WTC11 (cell line): ENCODE measurements around the gene RAD18. TPM values are rescaled to one million over a fixed set of nuclear protein-coding genes. Genes with fewer than 3 reads are reported as not detected.

Experiments
- ATAC-seq: fragments of 200-7000 bp; cut with Tn5 transposase; 2 replicates; pipeline ENCODE4 v1.10.0; 2021; ENCODE audit warnings: mild to moderate bottlenecking, moderate library complexity
- CTCF ChIA-PET: fragments of 300-600 bp; sonication (Branson Sonifier 250); formaldehyde crosslinking; loops from one replicate; lab custom pipeline; 2021; ENCODE audit warnings: antibody characterized with exemption; lab: Charles Lee
- POLR2A ChIA-PET: fragments of 350-600 bp; sonication (Branson Sonifier 250); formaldehyde crosslinking; loops from one replicate; lab custom pipeline; 2021; ENCODE audit warnings: antibody characterized with exemption; lab: Charles Lee
- DNase-seq: peaks from one replicate; pipeline ENCODE4 v3.0.0; 2021; ENCODE audit warnings: low spot score
- H3K27ac Mint-ChIP-seq: 2 replicates; pipeline ENCODE4 v1.8.0; 2021; ENCODE audit warnings: mixed read lengths
- H3K27me3 Mint-ChIP-seq: 2 replicates; pipeline ENCODE4 v1.8.0; 2021; ENCODE audit warnings: low read depth, mild to moderate bottlenecking, moderate library complexity, mixed read lengths
- H3K36me3 Mint-ChIP-seq: 2 replicates; pipeline ENCODE4 v1.8.0; 2021; ENCODE audit warnings: mixed read lengths
- H3K4me1 Mint-ChIP-seq: 2 replicates; pipeline ENCODE4 v1.8.0; 2022; ENCODE audit warnings: mixed read lengths
- H3K4me3 Mint-ChIP-seq: 2 replicates; pipeline ENCODE4 v1.8.0; 2021; ENCODE audit warnings: mild to moderate bottlenecking, moderate library complexity, mixed read lengths
- H3K9me3 Mint-ChIP-seq: 2 replicates; pipeline ENCODE4 v1.8.0; 2021; ENCODE audit warnings: mixed read lengths
- ATF6 ChIP-seq: sonication (generic); formaldehyde crosslinking; IDR thresholded peaks from 2 replicates; pipeline ENCODE4 v1.8.1; 2023; ENCODE audit warnings: mild to moderate bottlenecking, missing genetic modification reagents
- CREB1 ChIP-seq: sonication (generic); formaldehyde crosslinking; IDR thresholded peaks from 2 replicates; pipeline ENCODE4 v1.8.0; 2023; ENCODE audit warnings: mild to moderate bottlenecking, missing genetic modification reagents
- E2F5 ChIP-seq: sonication (generic); formaldehyde crosslinking; IDR thresholded peaks from 2 replicates; pipeline ENCODE4 v1.8.1; 2022; ENCODE audit warnings: mild to moderate bottlenecking, moderate library complexity, missing genetic modification reagents
- ELF4 ChIP-seq: sonication (generic); formaldehyde crosslinking; IDR thresholded peaks from 2 replicates; pipeline ENCODE4 v1.8.1; 2022; ENCODE audit warnings: low read depth, mild to moderate bottlenecking, moderate library complexity, missing genetic modification reagents
- FOXK1 ChIP-seq: sonication (generic); formaldehyde crosslinking; IDR thresholded peaks from 2 replicates; pipeline ENCODE4 v1.8.0; 2022; ENCODE audit warnings: mild to moderate bottlenecking, moderate library complexity, missing genetic modification reagents
- FOXP1 ChIP-seq: sonication (generic); formaldehyde crosslinking; IDR thresholded peaks from 2 replicates; pipeline ENCODE4 v1.8.0; 2022; ENCODE audit warnings: missing genetic modification reagents, mild to moderate bottlenecking, moderate library complexity, borderline replicate concordance
- FOXP4 ChIP-seq: sonication (generic); formaldehyde crosslinking; IDR thresholded peaks from 2 replicates; pipeline ENCODE4 v1.8.0; 2022; ENCODE audit warnings: mild to moderate bottlenecking, missing genetic modification reagents
- GRHL2 ChIP-seq: fragments of 250-450 bp; sonication (Bioruptor Pico); IDR thresholded peaks from 2 replicates; pipeline ENCODE4 v1.8.0; 2022; ENCODE audit warnings: mild to moderate bottlenecking, moderate library complexity; ENCODE audit not compliant: insufficient replicate concordance, severe bottlenecking
- ZNF263 ChIP-seq: sonication (generic); formaldehyde crosslinking; IDR thresholded peaks from 2 replicates; pipeline ENCODE4 v1.8.1; 2022; ENCODE audit warnings: low read depth, mild to moderate bottlenecking, moderate library complexity, missing genetic modification reagents
- ZNF425 ChIP-seq: fragments of 250-450 bp; sonication (Bioruptor Pico); conservative IDR thresholded peaks from 2 replicates; pipeline ENCODE4 v1.9.0; 2021; ENCODE audit warnings: mild to moderate bottlenecking
- total RNA-seq: library from RNA; stranded (reverse); gene quantifications from 3 replicates; pipeline ENCODE4 v1.2.3, GENCODE V29; 2021
- TF ChIP-seq, protein P1 (sequence below): sonication (generic); formaldehyde crosslinking; IDR thresholded peaks from 2 replicates; pipeline ENCODE4 v1.8.1; 2023; ENCODE audit warnings: mild to moderate bottlenecking, missing genetic modification reagents, borderline replicate concordance
- TF ChIP-seq, protein P2 (sequence below): sonication (generic); formaldehyde crosslinking; IDR thresholded peaks from 2 replicates; pipeline ENCODE4 v1.8.0; 2023; ENCODE audit warnings: missing genetic modification reagents, mild to moderate bottlenecking, borderline replicate concordance
- TF ChIP-seq, protein P3 (sequence below): fragments of 250-450 bp; sonication (Bioruptor Pico); IDR thresholded peaks from 2 replicates; pipeline ENCODE4 v1.8.0; 2021; ENCODE audit warnings: mild to moderate bottlenecking
- TF ChIP-seq, protein P4 (sequence below): sonication (generic); formaldehyde crosslinking; IDR thresholded peaks from 2 replicates; pipeline ENCODE4 v1.8.1; 2022; ENCODE audit warnings: missing genetic modification reagents, borderline replicate concordance

The RAD18 gene
- total RNA-seq, 1 experiment from 2014 or later, result 24.4 TPM

GRCh38 chr3:8868996-8869395 is 94.3 kb downstream of the RAD18 start:
- Mint-ChIP-seq H3K36me3 (no peaks in the 10 kb centered on the region), H3K27me3 (no peaks in the 10 kb centered on the region), H3K27ac (no peak overlapping the region), H3K4me3 (no peak overlapping the region), H3K9me3 (peaks cover 4% of the 10 kb centered on the region), H3K4me1 (peaks cover 8% of the 10 kb centered on the region)
- DNase-seq (no peak), ATAC-seq (no peak)
- TF ChIP-seq FOXP4 (CRISPR knock-in tag), result no peak
- no peak for TF ChIP-seq E2F5
- TF ChIP-seq, protein P1, sequence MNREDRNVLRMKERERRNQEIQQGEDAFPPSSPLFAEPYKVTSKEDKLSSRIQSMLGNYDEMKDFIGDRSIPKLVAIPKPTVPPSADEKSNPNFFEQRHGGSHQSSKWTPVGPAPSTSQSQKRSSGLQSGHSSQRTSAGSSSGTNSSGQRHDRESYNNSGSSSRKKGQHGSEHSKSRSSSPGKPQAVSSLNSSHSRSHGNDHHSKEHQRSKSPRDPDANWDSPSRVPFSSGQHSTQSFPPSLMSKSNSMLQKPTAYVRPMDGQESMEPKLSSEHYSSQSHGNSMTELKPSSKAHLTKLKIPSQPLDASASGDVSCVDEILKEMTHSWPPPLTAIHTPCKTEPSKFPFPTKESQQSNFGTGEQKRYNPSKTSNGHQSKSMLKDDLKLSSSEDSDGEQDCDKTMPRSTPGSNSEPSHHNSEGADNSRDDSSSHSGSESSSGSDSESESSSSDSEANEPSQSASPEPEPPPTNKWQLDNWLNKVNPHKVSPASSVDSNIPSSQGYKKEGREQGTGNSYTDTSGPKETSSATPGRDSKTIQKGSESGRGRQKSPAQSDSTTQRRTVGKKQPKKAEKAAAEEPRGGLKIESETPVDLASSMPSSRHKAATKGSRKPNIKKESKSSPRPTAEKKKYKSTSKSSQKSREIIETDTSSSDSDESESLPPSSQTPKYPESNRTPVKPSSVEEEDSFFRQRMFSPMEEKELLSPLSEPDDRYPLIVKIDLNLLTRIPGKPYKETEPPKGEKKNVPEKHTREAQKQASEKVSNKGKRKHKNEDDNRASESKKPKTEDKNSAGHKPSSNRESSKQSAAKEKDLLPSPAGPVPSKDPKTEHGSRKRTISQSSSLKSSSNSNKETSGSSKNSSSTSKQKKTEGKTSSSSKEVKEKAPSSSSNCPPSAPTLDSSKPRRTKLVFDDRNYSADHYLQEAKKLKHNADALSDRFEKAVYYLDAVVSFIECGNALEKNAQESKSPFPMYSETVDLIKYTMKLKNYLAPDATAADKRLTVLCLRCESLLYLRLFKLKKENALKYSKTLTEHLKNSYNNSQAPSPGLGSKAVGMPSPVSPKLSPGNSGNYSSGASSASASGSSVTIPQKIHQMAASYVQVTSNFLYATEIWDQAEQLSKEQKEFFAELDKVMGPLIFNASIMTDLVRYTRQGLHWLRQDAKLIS, result no peak
- no peak for TF ChIP-seq GRHL2
- no peak for TF ChIP-seq FOXP1 (CRISPR knock-in tag)
- no peak for TF ChIP-seq FOXK1
- TF ChIP-seq ATF6 (CRISPR knock-in tag), result no peak
- ChIA-PET POLR2A (no interaction called here), CTCF (no interaction called here)

DNA sequence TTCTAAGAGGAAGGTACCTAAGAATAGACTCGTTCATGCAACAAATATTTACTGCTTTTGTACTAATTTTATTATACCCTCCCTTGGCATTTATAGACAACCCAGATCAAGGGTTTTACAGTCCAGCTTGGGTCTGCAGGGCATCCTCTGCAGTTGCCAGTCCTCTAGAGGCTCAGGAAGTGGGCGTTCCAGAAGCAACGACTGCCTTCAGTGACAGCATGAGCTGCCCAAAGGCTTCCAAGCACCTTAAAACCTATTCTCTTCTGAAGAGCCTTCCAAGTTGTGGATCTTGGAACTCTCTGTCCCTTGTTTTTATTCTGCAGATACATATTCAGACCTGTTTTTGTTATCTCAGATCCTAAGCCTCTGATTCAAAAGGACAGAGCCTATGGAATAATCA is 95.6 kb downstream of the RAD18 start:
- POLR2A ChIA-PET, result no interaction called here
- no peaks in the 10 kb centered on the region for H3K36me3 Mint-ChIP-seq
- H3K27ac Mint-ChIP-seq, result no peak overlapping the region
- CTCF ChIA-PET, result interaction anchor here (0.9 kb wide), 1 partner anchor 98 kb away, joined by 6 read pairs; the partner anchor contains the start of gene OXTR
- ATAC-seq (no peak), DNase-seq (no peak)
- peaks cover 8% of the 10 kb centered on the region for H3K4me1 Mint-ChIP-seq
- peaks cover 4% of the 10 kb centered on the region for H3K9me3 Mint-ChIP-seq
- no peaks in the 10 kb centered on the region for H3K27me3 Mint-ChIP-seq
- no peak overlapping the region for H3K4me3 Mint-ChIP-seq
- TF ChIP-seq ZNF263 (CRISPR knock-in tag), result no peak
- no peak for TF ChIP-seq ELF4 (CRISPR knock-in tag)
- TF ChIP-seq CREB1 (CRISPR knock-in tag), result no peak
- TF ChIP-seq, protein P2, sequence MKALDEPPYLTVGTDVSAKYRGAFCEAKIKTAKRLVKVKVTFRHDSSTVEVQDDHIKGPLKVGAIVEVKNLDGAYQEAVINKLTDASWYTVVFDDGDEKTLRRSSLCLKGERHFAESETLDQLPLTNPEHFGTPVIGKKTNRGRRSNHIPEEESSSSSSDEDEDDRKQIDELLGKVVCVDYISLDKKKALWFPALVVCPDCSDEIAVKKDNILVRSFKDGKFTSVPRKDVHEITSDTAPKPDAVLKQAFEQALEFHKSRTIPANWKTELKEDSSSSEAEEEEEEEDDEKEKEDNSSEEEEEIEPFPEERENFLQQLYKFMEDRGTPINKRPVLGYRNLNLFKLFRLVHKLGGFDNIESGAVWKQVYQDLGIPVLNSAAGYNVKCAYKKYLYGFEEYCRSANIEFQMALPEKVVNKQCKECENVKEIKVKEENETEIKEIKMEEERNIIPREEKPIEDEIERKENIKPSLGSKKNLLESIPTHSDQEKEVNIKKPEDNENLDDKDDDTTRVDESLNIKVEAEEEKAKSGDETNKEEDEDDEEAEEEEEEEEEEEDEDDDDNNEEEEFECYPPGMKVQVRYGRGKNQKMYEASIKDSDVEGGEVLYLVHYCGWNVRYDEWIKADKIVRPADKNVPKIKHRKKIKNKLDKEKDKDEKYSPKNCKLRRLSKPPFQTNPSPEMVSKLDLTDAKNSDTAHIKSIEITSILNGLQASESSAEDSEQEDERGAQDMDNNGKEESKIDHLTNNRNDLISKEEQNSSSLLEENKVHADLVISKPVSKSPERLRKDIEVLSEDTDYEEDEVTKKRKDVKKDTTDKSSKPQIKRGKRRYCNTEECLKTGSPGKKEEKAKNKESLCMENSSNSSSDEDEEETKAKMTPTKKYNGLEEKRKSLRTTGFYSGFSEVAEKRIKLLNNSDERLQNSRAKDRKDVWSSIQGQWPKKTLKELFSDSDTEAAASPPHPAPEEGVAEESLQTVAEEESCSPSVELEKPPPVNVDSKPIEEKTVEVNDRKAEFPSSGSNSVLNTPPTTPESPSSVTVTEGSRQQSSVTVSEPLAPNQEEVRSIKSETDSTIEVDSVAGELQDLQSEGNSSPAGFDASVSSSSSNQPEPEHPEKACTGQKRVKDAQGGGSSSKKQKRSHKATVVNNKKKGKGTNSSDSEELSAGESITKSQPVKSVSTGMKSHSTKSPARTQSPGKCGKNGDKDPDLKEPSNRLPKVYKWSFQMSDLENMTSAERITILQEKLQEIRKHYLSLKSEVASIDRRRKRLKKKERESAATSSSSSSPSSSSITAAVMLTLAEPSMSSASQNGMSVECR (CRISPR knock-in tag), result no peak
- TF ChIP-seq FOXP1 (CRISPR knock-in tag), result no peak
- TF ChIP-seq, protein P3, sequence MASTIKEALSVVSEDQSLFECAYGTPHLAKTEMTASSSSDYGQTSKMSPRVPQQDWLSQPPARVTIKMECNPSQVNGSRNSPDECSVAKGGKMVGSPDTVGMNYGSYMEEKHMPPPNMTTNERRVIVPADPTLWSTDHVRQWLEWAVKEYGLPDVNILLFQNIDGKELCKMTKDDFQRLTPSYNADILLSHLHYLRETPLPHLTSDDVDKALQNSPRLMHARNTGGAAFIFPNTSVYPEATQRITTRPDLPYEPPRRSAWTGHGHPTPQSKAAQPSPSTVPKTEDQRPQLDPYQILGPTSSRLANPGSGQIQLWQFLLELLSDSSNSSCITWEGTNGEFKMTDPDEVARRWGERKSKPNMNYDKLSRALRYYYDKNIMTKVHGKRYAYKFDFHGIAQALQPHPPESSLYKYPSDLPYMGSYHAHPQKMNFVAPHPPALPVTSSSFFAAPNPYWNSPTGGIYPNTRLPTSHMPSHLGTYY, result no peak
- TF ChIP-seq ZNF425, result no peak
- TF ChIP-seq, protein P4, sequence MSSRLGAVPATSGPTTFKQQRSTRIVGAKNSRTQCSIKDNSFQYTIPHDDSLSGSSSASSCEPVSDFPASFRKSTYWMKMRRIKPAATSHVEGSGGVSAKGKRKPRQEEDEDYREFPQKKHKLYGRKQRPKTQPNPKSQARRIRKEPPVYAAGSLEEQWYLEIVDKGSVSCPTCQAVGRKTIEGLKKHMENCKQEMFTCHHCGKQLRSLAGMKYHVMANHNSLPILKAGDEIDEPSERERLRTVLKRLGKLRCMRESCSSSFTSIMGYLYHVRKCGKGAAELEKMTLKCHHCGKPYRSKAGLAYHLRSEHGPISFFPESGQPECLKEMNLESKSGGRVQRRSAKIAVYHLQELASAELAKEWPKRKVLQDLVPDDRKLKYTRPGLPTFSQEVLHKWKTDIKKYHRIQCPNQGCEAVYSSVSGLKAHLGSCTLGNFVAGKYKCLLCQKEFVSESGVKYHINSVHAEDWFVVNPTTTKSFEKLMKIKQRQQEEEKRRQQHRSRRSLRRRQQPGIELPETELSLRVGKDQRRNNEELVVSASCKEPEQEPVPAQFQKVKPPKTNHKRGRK, result no peak
